ENCODE results near the gene SEMA3G.
A peak's percentile ranks its signal among the peaks of the same experiment; 100 is the strongest.

SEMA3G gene

GRCh38 chr3:52422669-52423068 lies 22.2 kb downstream of the SEMA3G start:
- H3K9ac ChIP-seq, result no peak overlapping the region
- no peak overlapping the region for H3K27ac ChIP-seq
- H3K9me3 ChIP-seq, result no peaks in the 10 kb centered on the region
- H3K4me1 ChIP-seq, result peaks cover 8% of the 10 kb centered on the region; the same call in 1 of the 2 replicates
- no peak overlapping the region for H3K4me3 ChIP-seq
- no peaks in the 10 kb centered on the region for H4K20me1 ChIP-seq
- no peak for TF ChIP-seq Cebpa-rat (IDR thresholded peaks at IDR 0.05)
- H3K4me2 ChIP-seq, result no peak overlapping the region
- peaks cover 10% of the 10 kb centered on the region; the same call in 1 of the 2 replicates for H3K36me3 ChIP-seq
- H3K27me3 ChIP-seq, result no peaks in the 10 kb centered on the region

GRCh38 chr3:52420388-52420787 lies 24.5 kb downstream of the SEMA3G start:
- Histone ChIP-seq H3K27ac (no peak overlapping the region), H3K4me3 (no peak overlapping the region), H3K9me3 (no peaks in the 10 kb centered on the region), H3K4me2 (no peak overlapping the region), H4K20me1 (no peaks in the 10 kb centered on the region), H3K9ac (no peak overlapping the region), H3K27me3 (no peaks in the 10 kb centered on the region), H3K36me3 (peaks cover 14% of the 10 kb centered on the region), H3K4me1 (peaks cover 8% of the 10 kb centered on the region; the same call in 1 of the 2 replicates)
- TF ChIP-seq Cebpa-rat (IDR thresholded peaks at IDR 0.05), result no peak

DNA sequence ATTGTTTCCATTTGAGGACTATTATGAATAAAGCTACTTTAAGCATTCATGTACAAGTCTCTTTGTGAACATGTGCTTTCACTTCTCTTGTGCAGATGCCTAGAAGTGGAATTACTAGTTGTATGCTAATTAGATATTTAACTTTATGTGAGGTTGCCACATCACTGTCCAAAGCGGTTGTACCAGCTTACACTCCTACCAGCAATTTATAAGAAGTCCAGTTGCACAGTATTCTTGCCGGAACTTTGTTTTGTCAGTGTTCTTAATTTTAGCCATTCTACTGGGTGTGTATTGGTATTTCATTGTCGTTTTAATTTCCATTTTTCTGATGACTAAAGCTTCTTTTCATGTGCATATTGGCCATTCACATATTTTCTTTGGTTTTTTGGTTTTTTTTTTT lies 29.1 kb downstream of the SEMA3G start:
- Histone ChIP-seq H3K9ac (no peak overlapping the region), H3K4me3 (no peak overlapping the region), H3K4me2 (no peak overlapping the region), H3K27ac (no peak overlapping the region), H3K27me3 (no peaks in the 10 kb centered on the region), H3K9me3 (no peaks in the 10 kb centered on the region), H3K4me1 (peaks cover 30% of the 10 kb centered on the region), H3K36me3 (peaks cover 34% of the 10 kb centered on the region), H4K20me1 (peaks cover 18% of the 10 kb centered on the region)
- TF ChIP-seq Cebpa-rat (IDR thresholded peaks at IDR 0.05), result no peak

DNA sequence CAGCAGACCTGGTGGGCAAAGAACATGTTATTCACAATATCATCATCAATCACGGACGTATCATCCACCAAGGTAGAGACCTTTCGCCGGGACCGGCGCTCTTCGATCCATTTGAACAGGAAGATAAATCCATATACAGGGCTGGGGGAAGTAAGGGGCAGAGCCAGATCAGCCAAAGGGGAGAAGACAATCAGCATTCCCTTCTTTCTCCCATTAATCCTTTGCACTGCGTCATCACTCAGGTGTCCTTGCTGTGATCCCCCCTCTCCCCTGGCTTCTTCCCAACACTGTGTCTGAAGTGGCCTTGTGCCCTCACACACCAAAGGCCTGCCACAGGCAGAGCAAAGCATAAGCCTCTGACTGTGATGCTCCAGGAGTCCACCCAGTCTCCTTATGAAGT lies 36.4 kb downstream of the SEMA3G start:
- H3K9me3 ChIP-seq, result no peaks in the 10 kb centered on the region
- peak overlapping the region; percentile 97; the same call in 1 of the 2 replicates for H3K9ac ChIP-seq
- H3K4me2 ChIP-seq, result peak overlapping the region; percentile 98
- H4K20me1 ChIP-seq, result peaks cover 62% of the 10 kb centered on the region
- H3K27me3 ChIP-seq, result no peaks in the 10 kb centered on the region
- peaks cover 37% of the 10 kb centered on the region for H3K4me1 ChIP-seq
- peaks cover 61% of the 10 kb centered on the region for H3K36me3 ChIP-seq
- peak overlapping the region; percentile 97 for H3K4me3 ChIP-seq
- no peak overlapping the region for H3K27ac ChIP-seq
- TF ChIP-seq Cebpa-rat (IDR thresholded peaks at IDR 0.05), result no peak

GRCh38 chr3:52407779-52408178 lies 37.1 kb downstream of the SEMA3G start:
- H3K36me3 ChIP-seq, result peaks cover 61% of the 10 kb centered on the region
- H4K20me1 ChIP-seq, result peaks cover 63% of the 10 kb centered on the region
- H3K27ac ChIP-seq, result no peak overlapping the region
- H3K27me3 ChIP-seq, result no peaks in the 10 kb centered on the region
- H3K4me3 ChIP-seq, result no peak overlapping the region
- H3K9ac ChIP-seq, result 0 out of 2 replicates have a peak overlapping the region, but pooled peaks have one; percentile 97
- peaks cover 32% of the 10 kb centered on the region for H3K4me1 ChIP-seq
- H3K9me3 ChIP-seq, result no peaks in the 10 kb centered on the region
- TF ChIP-seq Cebpa-rat (IDR thresholded peaks at IDR 0.05), result no peak
- peak overlapping the region; percentile 98 for H3K4me2 ChIP-seq

DNA sequence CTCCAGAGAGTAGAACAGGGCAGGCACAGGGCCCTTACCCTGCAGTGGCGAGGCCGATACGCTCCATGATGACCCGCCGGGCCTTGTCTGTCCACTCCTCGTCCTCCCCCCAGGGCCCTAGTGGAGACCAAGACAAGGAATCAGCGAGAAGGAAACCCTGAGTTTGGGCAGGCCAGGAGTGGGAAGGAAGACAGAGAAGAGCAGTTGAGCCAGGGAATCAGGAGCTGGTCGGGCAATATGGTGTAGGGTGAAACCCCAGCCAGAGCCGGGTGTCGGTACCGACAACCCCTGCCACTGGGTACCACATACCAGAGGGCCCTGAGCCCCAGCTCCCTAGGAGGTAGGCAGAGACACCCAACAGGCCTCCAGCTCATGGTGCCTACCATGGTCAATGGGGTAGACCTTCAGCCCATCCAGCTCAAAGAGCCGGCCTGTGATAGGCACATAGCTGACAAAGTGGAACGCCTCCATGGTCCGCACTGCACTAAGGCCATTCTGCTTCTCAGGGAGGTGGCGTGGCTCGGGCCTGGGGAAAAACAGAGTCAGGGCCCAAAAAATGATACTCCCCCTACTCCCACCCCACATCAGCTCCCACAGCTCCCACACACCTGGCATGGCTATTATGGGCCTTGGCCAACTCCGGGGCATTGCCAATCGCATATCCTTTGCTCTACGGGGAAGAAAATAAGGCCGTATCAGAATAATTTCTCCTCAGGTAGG lies 38.0 kb downstream of the SEMA3G start:
- H3K27ac ChIP-seq, result no peak overlapping the region
- no peaks in the 10 kb centered on the region for H3K9me3 ChIP-seq
- H4K20me1 ChIP-seq, result peaks cover 61% of the 10 kb centered on the region
- TF ChIP-seq Cebpa-rat (IDR thresholded peaks at IDR 0.05), result no peak
- peaks cover 68% of the 10 kb centered on the region for H3K36me3 ChIP-seq
- no peaks in the 10 kb centered on the region for H3K27me3 ChIP-seq
- H3K4me2 ChIP-seq, result no peak overlapping the region
- peaks cover 24% of the 10 kb centered on the region for H3K4me1 ChIP-seq
- no peak overlapping the region for H3K4me3 ChIP-seq
- no peak overlapping the region for H3K9ac ChIP-seq

DNA sequence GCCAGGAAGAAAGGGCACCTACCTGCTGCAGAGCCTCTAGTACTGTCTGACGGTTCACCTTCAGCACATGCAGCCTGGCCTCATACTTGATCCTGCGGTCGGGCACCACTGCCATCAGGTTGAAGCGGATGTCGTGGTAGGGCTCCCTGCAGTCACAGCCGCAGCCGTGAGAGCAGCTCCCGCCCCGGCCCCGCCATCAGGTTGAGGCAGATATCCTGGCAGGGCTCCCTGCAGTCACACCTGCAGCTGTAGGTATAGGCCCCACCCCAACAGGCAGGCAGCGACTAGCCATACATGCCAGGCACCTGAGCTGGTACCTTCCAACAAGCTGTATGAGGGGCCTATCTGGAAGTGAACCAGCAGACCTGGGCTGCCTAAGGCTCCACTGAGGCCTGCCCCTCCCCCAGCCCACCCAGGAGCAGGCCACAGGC lies 38.7 kb downstream of the SEMA3G start:
- Histone ChIP-seq H3K27me3 (no peaks in the 10 kb centered on the region), H3K9me3 (no peaks in the 10 kb centered on the region), H3K36me3 (peaks cover 75% of the 10 kb centered on the region), H3K27ac (no peak overlapping the region), H3K4me1 (peaks cover 17% of the 10 kb centered on the region), H3K9ac (no peak overlapping the region), H4K20me1 (peaks cover 61% of the 10 kb centered on the region), H3K4me2 (no peak overlapping the region), H3K4me3 (no peak overlapping the region)
- no peak for TF ChIP-seq Cebpa-rat (IDR thresholded peaks at IDR 0.05)

GRCh38 chr3:52405601-52406110 lies 39.2 kb downstream of the SEMA3G start:
- H3K9me3 ChIP-seq, result no peaks in the 10 kb centered on the region
- H3K4me2 ChIP-seq, result no peak overlapping the region
- peaks cover 66% of the 10 kb centered on the region for H4K20me1 ChIP-seq
- 0 out of 2 replicates have a peak overlapping the region, but pooled peaks have one; percentile 6 for H3K9ac ChIP-seq
- peaks cover 81% of the 10 kb centered on the region for H3K36me3 ChIP-seq
- no peak overlapping the region for H3K4me3 ChIP-seq
- TF ChIP-seq Cebpa-rat (IDR thresholded peaks at IDR 0.05), result no peak
- peaks cover 16% of the 10 kb centered on the region for H3K4me1 ChIP-seq
- no peaks in the 10 kb centered on the region for H3K27me3 ChIP-seq
- H3K27ac ChIP-seq, result no peak overlapping the region

DNA sequence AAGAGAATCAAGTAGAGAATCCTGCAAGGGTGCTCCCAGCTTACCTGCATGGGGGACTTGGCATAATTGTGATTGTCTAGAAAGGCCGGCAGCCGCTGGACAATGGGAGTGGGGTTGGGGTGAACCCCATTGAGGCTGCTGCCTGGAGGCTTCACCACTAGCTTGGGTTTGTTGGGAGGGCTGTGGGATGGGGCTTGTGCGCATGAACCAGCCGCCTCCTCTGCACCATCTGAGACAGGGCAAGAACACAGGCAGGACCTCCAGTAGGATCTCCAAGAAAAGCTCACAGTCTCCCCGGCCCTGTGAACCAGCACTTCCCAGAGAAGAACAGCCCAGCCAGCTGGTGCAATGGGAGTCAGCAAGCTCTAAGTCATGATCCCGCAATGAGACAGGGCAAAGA lies 39.8 kb downstream of the SEMA3G start:
- Histone ChIP-seq H3K9ac (no peak overlapping the region), H3K4me2 (no peak overlapping the region), H4K20me1 (peaks cover 72% of the 10 kb centered on the region), H3K36me3 (peaks cover 87% of the 10 kb centered on the region), H3K4me1 (peaks cover 16% of the 10 kb centered on the region), H3K27ac (no peak overlapping the region), H3K4me3 (no peak overlapping the region), H3K27me3 (no peaks in the 10 kb centered on the region), H3K9me3 (no peaks in the 10 kb centered on the region)
- no peak for TF ChIP-seq Cebpa-rat (IDR thresholded peaks at IDR 0.05)

GRCh38 chr3:52404391-52404790 lies 40.5 kb downstream of the SEMA3G start:
- H3K36me3 ChIP-seq, result peaks cover 94% of the 10 kb centered on the region
- TF ChIP-seq Cebpa-rat (IDR thresholded peaks at IDR 0.05), result no peak
- H3K4me2 ChIP-seq, result no peak overlapping the region
- peaks cover 72% of the 10 kb centered on the region for H4K20me1 ChIP-seq
- no peak overlapping the region for H3K27ac ChIP-seq
- H3K27me3 ChIP-seq, result no peaks in the 10 kb centered on the region
- H3K4me3 ChIP-seq, result no peak overlapping the region
- H3K9ac ChIP-seq, result no peak overlapping the region
- no peaks in the 10 kb centered on the region for H3K9me3 ChIP-seq
- H3K4me1 ChIP-seq, result peaks cover 16% of the 10 kb centered on the region
